ENCODE measurements around the gene ARHGAP6.

DNA sequence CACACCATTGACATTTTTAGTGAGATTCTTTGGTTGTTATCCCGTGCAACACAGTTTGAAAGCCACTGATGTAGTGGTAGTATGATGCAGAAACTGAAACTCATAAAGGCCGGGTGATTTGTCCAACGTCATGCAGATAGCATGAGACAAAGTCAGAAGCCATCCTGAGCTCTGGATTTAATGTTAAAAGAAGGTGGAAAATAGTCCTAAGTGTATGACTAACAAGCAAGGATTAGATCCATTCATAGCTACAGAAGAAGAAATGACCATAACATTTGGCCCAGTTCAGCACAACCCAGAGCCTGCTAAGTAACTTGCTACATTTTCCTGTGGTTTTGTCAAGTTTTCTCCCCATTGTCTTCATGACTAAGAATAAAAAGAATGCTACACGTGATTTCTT, 230.2 kb downstream of the ARHGAP6 start:
- TF ChIP-seq CTCF (IDR thresholded peaks at IDR 0.05) (no peak), POLR2A (IDR thresholded peaks at IDR 0.05) (no peak)
